HG02884 (cell line): Measurements from ENCODE around the gene LRRC7.

Experiments
- ATAC-seq: cut with Tn5 transposase; IDR thresholded peaks from one replicate; pipeline ENCODE4 v1.9.1; 2021; ENCODE audit warnings: mild to moderate bottlenecking, moderate library complexity; ENCODE audit not compliant: unreplicated experiment

The LRRC7 gene

GRCh38 chr1:69587391-69587790 is 19.7 kb downstream of the LRRC7 start:
- no peak for ATAC-seq

- ATAC-seq = no peak
Measured at GRCh38 chr1:69589799-69590198, 22.1 kb downstream of the LRRC7 start.

GRCh38 chr1:69592341-69592740 is 24.6 kb downstream of the LRRC7 start:
- no peak for ATAC-seq

GRCh38 chr1:69595486-69595885 is 27.8 kb downstream of the LRRC7 start:
- ATAC-seq = no peak

GRCh38 chr1:69611316-69611715 is 43.6 kb downstream of the LRRC7 start:
- ATAC-seq = no peak

GRCh38 chr1:69613414-69613813 is 45.7 kb downstream of the LRRC7 start:
- ATAC-seq = no peak

- no peak for ATAC-seq
Measured at GRCh38 chr1:69638673-69639072, 71.0 kb downstream of the LRRC7 start.

GRCh38 chr1:69639159-69639558 is 71.4 kb downstream of the LRRC7 start:
- no peak for ATAC-seq

GRCh38 chr1:69643266-69643665 is 75.5 kb downstream of the LRRC7 start:
- ATAC-seq = no peak

- no peak for ATAC-seq
Measured at GRCh38 chr1:69645477-69645876, 77.8 kb downstream of the LRRC7 start.

GRCh38 chr1:69648486-69648885 is 80.8 kb downstream of the LRRC7 start:
- no peak for ATAC-seq

GRCh38 chr1:69649383-69649990 is 81.8 kb downstream of the LRRC7 start:
- no peak for ATAC-seq

GRCh38 chr1:69650779-69651178 is 83.1 kb downstream of the LRRC7 start:
- ATAC-seq = no peak

- ATAC-seq = no peak
Measured at GRCh38 chr1:69651656-69652055, 83.9 kb downstream of the LRRC7 start.

- ATAC-seq = no peak
Measured at GRCh38 chr1:69657971-69658370, 90.2 kb downstream of the LRRC7 start.

- ATAC-seq = no peak
Measured at GRCh38 chr1:69661686-69662085, 94.0 kb downstream of the LRRC7 start.

GRCh38 chr1:69662321-69662720 is 94.6 kb downstream of the LRRC7 start:
- ATAC-seq = no peak

- no peak for ATAC-seq
Measured at GRCh38 chr1:69671363-69672010, 103.8 kb downstream of the LRRC7 start.

GRCh38 chr1:69673321-69673720 is 105.6 kb downstream of the LRRC7 start:
- no peak for ATAC-seq

- no peak for ATAC-seq
Measured at GRCh38 chr1:69679965-69680364, 112.2 kb downstream of the LRRC7 start.

GRCh38 chr1:69686367-69686984 is 118.8 kb downstream of the LRRC7 start:
- no peak for ATAC-seq

- ATAC-seq = no peak
Measured at GRCh38 chr1:69688193-69688592, 120.5 kb downstream of the LRRC7 start.
